GM12865 (cell line): Measurements from ENCODE around the gene UROC1.

Experiments
- DNase-seq: peaks from one replicate; pipeline ENCODE4 v3.0.0; 2010; ENCODE audit warnings: low read depth
- H3K4me3 ChIP-seq: 2 replicates; pipeline ENCODE4 v1.5.1; 2011; ENCODE audit warnings: mild to moderate bottlenecking, low read depth, low read length, control low read depth
- CTCF ChIP-seq: IDR thresholded peaks from 2 replicates; pipeline ENCODE4 v1.5.1; 2011; ENCODE audit warnings: low read length, control low read depth, low read depth, inconsistent platforms; ENCODE audit not compliant: insufficient read depth; ENCODE audit errors: missing control alignments

The UROC1 gene

GRCh38 chr3:126521122-126521891 lies 3.7 kb upstream of the UROC1 start:
- no peak overlapping the region for H3K4me3 ChIP-seq
- DNase-seq, result no peak
- no peak for TF ChIP-seq CTCF

GRCh38 chr3:126519506-126520455 lies 2.2 kb upstream of the UROC1 start:
- no peak for DNase-seq
- no peak for TF ChIP-seq CTCF
- no peak overlapping the region for H3K4me3 ChIP-seq

GRCh38 chr3:126518779-126519177 lies 1.2 kb upstream of the UROC1 start:
- no peak overlapping the region for H3K4me3 ChIP-seq
- DNase-seq, result no peak
- no peak for TF ChIP-seq CTCF

GRCh38 chr3:126517986-126518778 lies 609 bp upstream of the UROC1 start:
- TF ChIP-seq CTCF, result no peak
- DNase-seq, result no peak
- no peak overlapping the region for H3K4me3 ChIP-seq

- no peak for DNase-seq
- H3K4me3 ChIP-seq, result no peak overlapping the region
- TF ChIP-seq CTCF, result no peak
These were observed 660 bp downstream of the UROC1 start for GRCh38 chr3:126516936-126517290.

- no peak for DNase-seq
- no peak for TF ChIP-seq CTCF
- no peak overlapping the region for H3K4me3 ChIP-seq
These were observed 1.2 kb downstream of the UROC1 start for GRCh38 chr3:126516152-126516935.
